Peyer's patch (tissue), 4 donors: ENCODE data around the gene TUFT1.

ENCODE experiments used
- CTCF ChIP-seq, 6 experiments: fragments of 450-650 bp in 4 of 6; fragments of 200-600 bp in 2 of 6; sonication (generic) in 1 of 6; IDR thresholded peaks; one replicate each; pipeline ENCODE4 v1.5.1; 2017 to 2019; ENCODE audit warnings: antibody characterized with exemption in 6 of 6, mild to moderate bottlenecking in 3 of 6, moderate library complexity in 1 of 6
- POLR2A ChIP-seq, 2 donors: fragments of 450-650 bp; IDR thresholded peaks; one replicate each; pipeline ENCODE4 v1.5.1; 2017; ENCODE audit warnings: antibody characterized with exemption in 2 of 2, mild to moderate bottlenecking in 2 of 2, moderate library complexity in 2 of 2

GRCh38 chr1:151574575-151575529 lies 34.7 kb downstream of the TUFT1 start:
- no peak for TF ChIP-seq CTCF (IDR thresholded peaks at IDR 0.05)
- no peak for TF ChIP-seq POLR2A (IDR thresholded peaks at IDR 0.05)
